Effector CD8-positive, alpha-beta T cell (primary cell): Measurements from ENCODE around the gene KCNE5.
"Not testable (repeated sequence)": the region's sequence is repeated elsewhere in the genome, so short reads cannot be mapped to it uniquely, and the experiment has no call there.

Source experiments
- DNase-seq: peaks from one replicate; lab custom pipeline; 2025; lab: John Stamatoyannopoulos, UW

Gene KCNE5

DNA sequence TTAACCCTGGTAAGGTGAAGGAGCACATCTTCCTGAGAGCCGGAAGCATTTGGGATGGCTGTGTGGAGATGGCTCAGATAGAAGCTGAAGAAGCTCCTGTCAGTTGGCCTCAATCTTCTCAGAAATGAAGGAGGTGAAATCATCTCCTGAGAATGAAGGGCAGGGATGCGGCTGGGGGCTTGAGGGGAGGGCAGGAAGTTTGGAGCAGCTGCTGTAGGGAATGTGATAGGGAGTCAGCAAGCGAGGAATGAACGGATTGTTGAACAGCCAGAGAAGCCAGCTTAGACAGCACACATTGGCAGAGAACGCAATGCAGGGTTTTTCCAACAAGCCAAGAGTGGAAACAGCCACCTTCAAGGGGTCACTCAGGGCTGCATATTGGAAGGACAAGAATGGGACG lies 10.0 kb downstream of the KCNE5 start:
- DNase-seq: no peak

DNA sequence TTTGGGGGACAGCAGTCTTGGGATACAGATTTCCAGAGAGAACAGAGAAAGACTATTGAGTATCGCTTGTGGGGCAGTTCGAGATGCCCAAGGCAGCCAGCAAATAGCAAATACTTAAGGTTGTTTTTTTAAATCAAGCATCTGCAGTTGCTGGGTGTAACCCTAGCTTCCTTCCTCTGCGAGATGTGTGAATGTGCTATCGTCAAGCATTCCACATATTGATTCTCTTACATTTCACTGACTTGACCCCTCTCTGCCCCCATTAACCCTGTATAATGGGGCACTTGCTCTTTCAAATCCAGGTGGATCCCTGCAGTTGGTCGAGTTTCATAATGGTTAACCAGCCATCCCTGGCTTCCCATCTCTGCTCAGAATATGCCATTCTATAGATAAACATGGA lies 23.5 kb downstream of the KCNE5 start:
- no peak for DNase-seq

DNA sequence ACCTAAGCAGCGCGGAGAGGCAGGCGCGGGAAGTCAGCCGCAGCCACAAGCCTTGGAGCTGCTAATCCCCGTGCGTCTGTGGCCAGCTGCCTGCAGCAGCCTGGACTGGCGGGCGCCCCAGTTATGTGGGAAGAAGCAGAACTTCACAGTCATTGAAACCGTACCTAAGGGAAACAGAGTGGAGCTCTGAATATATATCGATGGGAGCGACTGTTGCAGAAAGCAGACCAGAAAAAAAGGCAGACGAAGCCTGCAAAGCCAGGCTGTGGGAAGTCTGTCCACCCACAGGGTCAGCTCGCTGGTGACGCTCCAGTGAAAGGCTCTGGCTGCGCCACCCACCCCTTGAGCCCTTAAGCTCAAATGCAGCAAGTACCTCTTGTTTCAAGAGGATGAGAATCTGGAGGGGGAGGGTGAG lies 24.7 kb downstream of the KCNE5 start:
- DNase-seq: no peak

DNA sequence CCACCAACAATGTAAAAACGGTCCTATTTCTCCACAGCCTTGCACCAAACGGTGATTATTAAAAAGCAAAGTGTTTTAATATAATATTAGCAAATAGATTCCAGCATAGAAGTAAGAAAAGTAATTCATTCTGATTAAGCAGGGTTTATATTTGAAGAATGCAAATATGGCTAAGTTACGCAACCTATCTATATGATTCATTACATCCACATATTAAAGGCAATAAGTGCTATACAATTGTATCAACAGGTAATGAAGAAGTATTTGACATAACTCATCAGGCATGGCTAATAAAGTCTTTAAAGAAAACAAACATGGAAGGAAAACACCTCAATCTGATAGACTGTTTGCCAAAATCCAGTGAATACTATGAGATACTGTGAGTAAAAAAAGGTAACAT lies 29.0 kb downstream of the KCNE5 start:
- DNase-seq: no peak

DNA sequence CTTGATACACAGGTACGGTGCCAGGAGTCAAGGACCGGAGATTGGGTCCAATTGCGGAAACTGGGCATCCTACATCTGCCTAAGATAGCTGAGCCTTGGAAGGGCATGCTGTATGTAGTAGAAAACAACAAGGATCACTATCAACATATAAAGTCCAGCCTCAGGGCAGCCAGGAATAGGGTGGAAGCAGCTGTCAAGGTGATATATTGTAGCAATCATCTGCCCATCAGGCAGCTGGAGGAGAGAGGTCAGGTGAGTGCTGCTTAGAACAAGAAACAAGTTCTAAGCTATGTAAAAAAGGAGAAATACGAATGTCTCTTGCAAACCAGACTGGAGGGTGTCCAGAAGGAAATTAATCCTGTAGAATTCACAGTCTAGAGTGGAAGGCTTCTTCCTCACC lies 34.8 kb downstream of the KCNE5 start:
- no peak for DNase-seq

DNA sequence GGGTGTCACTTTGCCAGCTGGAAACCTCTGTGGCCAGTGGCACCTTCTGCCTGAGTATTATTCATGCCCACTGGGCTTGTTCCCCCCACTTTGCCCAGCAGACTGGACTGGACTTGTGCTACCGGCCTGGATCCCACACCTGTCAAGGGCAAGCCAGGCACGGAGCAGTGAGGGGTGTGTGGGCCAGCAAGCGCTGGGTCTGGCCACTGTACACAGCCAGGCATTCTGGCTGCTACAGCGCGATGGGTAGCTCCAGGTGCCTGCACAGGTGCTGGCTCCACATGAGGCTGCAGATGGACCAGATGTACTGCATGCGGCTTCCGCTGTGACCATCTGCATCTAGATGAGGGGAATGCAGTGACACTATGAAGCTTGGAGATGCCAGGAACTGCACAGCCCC lies 39.5 kb downstream of the KCNE5 start:
- DNase-seq: no peak

DNA sequence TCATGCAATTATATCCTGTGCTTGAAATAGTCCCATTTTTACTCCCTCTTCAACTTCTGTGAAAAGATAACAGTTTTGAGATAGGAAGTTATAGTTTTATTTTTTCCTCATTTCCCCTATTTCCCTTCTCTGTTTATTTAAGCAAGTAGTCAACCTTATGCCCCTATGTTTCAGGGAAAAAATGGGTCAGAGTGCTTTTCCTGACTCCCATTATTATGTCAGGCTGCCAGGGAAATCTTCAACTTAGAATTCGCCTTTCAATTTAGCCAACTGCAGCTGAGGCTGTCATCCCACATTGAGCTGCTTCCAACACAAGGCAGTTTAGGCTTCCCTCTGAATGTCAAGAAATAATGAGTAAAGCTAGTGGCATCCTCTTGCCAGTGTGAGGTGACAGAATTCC lies 46.1 kb downstream of the KCNE5 start:
- no peak for DNase-seq

DNA sequence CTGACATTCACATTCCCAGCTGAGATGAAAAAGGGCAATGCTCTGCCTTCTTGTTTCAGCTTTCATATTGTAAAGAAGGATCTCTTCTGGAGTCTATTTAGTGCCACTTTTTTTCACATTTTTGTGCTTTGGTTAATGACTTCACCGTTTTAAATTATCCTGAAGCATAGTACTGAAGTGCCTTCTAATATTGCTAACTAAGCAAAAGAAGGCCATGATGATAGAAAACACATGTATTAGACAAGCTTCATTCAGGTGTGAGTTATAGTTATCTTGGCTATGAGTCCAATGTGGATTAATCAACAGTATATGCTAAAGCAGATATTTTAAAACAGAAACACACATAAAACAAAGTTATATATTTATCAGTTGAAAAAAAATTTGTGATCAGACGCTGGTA lies 47.9 kb downstream of the KCNE5 start:
- no peak for DNase-seq

DNA sequence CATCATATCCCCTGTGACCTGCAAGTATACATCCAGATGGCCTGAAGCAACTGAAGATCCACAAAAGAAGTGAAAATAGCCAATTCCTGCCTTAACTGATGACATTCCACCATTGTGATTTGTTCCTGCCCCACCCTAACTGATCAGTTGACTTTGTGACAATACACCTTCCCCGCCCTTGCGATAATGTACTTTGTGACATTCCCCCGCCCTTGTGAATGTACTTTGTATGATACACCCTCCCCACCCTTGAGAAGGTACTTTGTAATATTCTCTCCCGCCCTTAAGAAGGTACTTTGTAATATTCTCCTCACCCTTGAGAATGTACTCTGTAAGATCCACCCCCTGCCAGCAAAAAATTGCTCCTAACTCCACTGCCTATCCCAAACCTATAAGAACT lies 48.9 kb downstream of the KCNE5 start:
- DNase-seq: not testable (repeated sequence)
